AG04450 (cell line): ENCODE data around the gene SFT2D3. TPM values are rescaled to one million over a fixed set of nuclear protein-coding genes. Genes with fewer than 3 reads are reported as not detected.

Experiments
- CTCF ChIA-PET: fragments of 300-600, 350-600 bp; formaldehyde crosslinking; extraction: SDS; loops from one replicate; lab custom pipeline; 2022; ENCODE audit warnings: antibody characterized with exemption, inconsistent platforms; lab: Charles Lee
- POLR2A ChIA-PET: fragments of 350-600 bp; formaldehyde crosslinking; extraction: SDS; loops from one replicate; lab custom pipeline; 2021; ENCODE audit warnings: antibody characterized with exemption, inconsistent platforms; lab: Yijun Ruan, JAX
- DNase-seq: peaks from one replicate; pipeline ENCODE4 v3.0.0-alpha.2; 2011; ENCODE audit warnings: low read depth, low spot score
- H3K27ac ChIP-seq: one replicate; pipeline ENCODE4 v1.5.1; 2012; ENCODE audit warnings: low read depth, low read length, control low read depth
- H3K27me3 ChIP-seq: one replicate; pipeline ENCODE4 v1.6.0; 2012; ENCODE audit warnings: low read length; ENCODE audit not compliant: control insufficient read depth, insufficient read depth
- H3K4me3 ChIP-seq: 2 replicates; pipeline ENCODE4 v1.5.1; 2011; ENCODE audit warnings: mild to moderate bottlenecking, low read depth, low read length, control low read depth
- H3K9me3 ChIP-seq: 2 replicates; pipeline ENCODE4 v1.5.1; 2012; ENCODE audit warnings: low read length; ENCODE audit not compliant: control insufficient read depth, insufficient read depth
- polyA plus RNA-seq: library from polyadenylated mRNA; depleted of rRNA; stranded (reverse); fragments of >200 nt; gene quantifications from 2 replicates; pipeline ENCODE4 v1.2.3, GENCODE V29; 2011
- TF ChIP-seq, protein P1 (sequence below): IDR thresholded peaks from 2 replicates; pipeline ENCODE4 v1.5.1; 2011; ENCODE audit warnings: low read depth, low read length, control low read depth, inconsistent platforms

Gene SFT2D3
- polyA plus RNA-seq, 1 experiment, result 5.3 TPM

DNA sequence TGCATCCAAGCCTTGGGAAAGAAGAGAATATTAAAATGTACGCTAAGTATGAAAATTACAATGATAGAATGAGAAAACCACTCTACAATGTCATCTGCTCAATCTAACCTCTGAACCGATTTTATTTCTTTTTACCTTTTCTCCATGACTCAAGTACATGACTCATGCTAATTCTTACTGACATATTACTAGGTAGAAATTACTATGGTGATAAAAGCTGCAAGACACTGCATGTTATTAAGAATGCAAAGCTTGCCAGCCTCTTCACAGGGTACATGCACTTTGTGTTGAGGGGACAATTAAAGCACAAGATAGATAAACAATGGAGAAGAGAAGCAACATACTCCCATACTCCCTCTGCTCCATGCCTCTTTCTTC is 20.7 kb downstream of the SFT2D3 start:
- no peaks in the 10 kb centered on the region for H3K9me3 ChIP-seq
- no peak overlapping the region for H3K4me3 ChIP-seq
- ChIA-PET POLR2A (no interaction called here), CTCF (no interaction called here)
- DNase-seq, result no peak
- TF ChIP-seq, protein P1, sequence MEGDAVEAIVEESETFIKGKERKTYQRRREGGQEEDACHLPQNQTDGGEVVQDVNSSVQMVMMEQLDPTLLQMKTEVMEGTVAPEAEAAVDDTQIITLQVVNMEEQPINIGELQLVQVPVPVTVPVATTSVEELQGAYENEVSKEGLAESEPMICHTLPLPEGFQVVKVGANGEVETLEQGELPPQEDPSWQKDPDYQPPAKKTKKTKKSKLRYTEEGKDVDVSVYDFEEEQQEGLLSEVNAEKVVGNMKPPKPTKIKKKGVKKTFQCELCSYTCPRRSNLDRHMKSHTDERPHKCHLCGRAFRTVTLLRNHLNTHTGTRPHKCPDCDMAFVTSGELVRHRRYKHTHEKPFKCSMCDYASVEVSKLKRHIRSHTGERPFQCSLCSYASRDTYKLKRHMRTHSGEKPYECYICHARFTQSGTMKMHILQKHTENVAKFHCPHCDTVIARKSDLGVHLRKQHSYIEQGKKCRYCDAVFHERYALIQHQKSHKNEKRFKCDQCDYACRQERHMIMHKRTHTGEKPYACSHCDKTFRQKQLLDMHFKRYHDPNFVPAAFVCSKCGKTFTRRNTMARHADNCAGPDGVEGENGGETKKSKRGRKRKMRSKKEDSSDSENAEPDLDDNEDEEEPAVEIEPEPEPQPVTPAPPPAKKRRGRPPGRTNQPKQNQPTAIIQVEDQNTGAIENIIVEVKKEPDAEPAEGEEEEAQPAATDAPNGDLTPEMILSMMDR, result no peak
- H3K27ac ChIP-seq, result no peak overlapping the region
- no peaks in the 10 kb centered on the region for H3K27me3 ChIP-seq

DNA sequence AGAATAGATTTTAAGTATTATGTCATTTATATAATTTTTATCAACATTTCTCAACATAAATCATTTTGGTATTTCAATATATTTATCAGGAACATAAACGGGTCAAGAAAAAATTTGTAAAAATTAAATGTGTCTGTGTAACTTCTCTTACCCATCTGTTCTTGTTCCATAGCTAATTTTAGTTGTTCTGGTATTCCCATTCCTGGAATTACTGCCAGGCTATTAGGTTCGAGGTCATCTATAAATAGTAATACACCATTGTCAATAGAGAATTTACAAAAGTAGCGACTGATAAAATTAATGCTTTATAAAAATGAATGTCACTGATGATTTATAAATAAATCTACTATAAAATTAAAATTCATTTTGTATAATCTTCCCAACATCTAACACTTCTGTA is 21.5 kb downstream of the SFT2D3 start:
- no peak for DNase-seq
- ChIA-PET CTCF (no interaction called here), POLR2A (no interaction called here)
- Histone ChIP-seq H3K27ac (no peak overlapping the region), H3K9me3 (no peaks in the 10 kb centered on the region), H3K27me3 (no peaks in the 10 kb centered on the region), H3K4me3 (no peak overlapping the region)
- TF ChIP-seq, protein P1, result no peak

DNA sequence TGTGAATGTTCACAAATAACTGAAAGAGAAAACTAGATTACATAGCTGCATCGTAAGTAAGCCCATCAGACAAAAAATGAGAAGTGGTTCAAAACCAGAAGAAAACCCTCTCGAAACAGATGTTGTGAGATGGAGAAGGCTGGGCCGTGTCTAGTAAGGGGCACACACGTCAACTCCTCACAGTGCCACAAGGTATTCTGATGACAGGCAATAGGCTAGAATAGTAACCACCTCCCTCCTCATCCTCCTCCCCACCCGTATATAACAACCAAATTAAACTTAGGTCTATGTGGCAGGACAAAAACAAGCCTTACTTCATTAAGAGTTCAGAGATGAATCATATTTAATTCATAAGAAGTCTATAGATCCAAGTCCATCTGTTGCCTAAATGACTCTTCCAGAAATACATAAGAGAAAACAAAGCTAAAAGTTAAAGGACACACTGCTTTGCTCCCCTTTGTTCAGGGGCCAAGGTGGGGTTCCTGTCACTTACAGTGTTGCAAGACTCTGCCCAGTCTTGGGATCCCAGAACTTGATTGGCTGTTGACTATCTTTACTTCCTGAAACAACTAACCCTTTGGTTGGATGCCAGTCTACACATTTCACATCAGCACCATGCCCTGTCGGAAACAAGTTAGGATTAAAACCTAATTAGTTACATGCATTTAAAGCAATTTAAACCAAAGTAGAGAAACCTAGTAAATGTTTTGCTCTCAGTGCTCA is 25.0 kb downstream of the SFT2D3 start:
- POLR2A ChIA-PET, result no interaction called here
- Histone ChIP-seq H3K27ac (no peak overlapping the region), H3K4me3 (no peak overlapping the region), H3K9me3 (no peaks in the 10 kb centered on the region), H3K27me3 (no peaks in the 10 kb centered on the region)
- CTCF ChIA-PET, result no interaction called here
- no peak for DNase-seq
- TF ChIP-seq, protein P1, result no peak

DNA sequence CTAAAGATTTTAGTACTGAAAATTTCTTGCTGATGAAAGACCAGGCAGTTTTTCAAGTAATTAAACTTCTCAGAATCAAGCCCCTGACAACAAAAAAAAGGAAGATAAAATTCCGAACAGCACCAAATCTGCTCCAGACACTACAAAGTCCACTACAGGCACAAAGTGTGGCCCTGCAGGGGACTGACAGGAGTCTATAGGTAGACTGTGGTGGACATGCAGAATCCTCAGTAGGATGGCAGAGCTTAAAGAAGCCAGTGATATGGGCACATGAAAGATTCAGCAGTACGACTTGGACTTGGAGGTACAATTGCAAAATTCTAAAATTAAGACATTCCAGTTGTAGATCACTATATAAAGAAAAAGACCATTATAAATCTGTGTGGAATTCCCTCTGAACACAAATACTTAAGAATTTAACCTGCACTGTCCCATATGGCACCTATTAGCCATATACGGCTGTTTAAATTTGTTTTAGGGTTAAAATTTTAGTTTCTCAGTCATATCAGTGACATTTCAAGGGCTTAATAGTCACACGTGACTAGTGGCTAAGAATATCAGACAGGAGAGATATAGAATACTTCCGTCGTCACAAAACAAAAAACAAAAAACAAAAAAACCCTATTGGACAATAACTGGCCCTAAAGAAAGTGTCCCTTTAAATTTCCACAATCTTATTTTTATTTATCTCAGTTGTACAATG is 32.0 kb downstream of the SFT2D3 start:
- TF ChIP-seq, protein P1, result no peak
- ChIA-PET POLR2A (no interaction called here), CTCF (interaction anchor here (1.6 kb wide), 1 partner anchor 12 kb away, joined by 3 read pairs; no protein-coding TSS in a partner anchor)
- H3K27me3 ChIP-seq, result no peaks in the 10 kb centered on the region
- no peak for DNase-seq
- H3K4me3 ChIP-seq, result no peak overlapping the region
- H3K27ac ChIP-seq, result no peak overlapping the region
- no peaks in the 10 kb centered on the region for H3K9me3 ChIP-seq
